MCF 10A (cell line): ENCODE data around the gene SDK1. TPM values are rescaled to one million over a fixed set of nuclear protein-coding genes. Genes with fewer than 3 reads are reported as not detected.

ENCODE experiments used
- BruUV-seq: library from RNA; stranded (reverse); fragments of 400-500 nt; replicated peaks from 2 replicates; lab custom pipeline; 2021; lab: Mats Ljungman, UMichigan
- CTCF ChIA-PET: fragments of 300-600 bp; sonication (Branson Sonifier 250); formaldehyde crosslinking; extraction: SDS; loops from one replicate; lab custom pipeline; 2021; ENCODE audit warnings: antibody characterized with exemption, inconsistent platforms; lab: Yijun Ruan, JAX
- POLR2A ChIA-PET: fragments of 300-600, 350-650 bp; sonication (Branson Sonifier 250); formaldehyde crosslinking; extraction: SDS; loops from one replicate; lab custom pipeline; 2020; ENCODE audit warnings: antibody characterized with exemption, inconsistent platforms; lab: Yijun Ruan, JAX
- DNase-seq: peaks from one replicate; pipeline ENCODE4 v3.0.0-alpha.2; 2018; ENCODE audit not compliant: unreplicated experiment
- H3K27ac Mint-ChIP-seq: one replicate; pipeline ENCODE4 v1.8.0; 2022; ENCODE audit warnings: mild to moderate bottlenecking, low read depth, mixed read lengths; ENCODE audit not compliant: unreplicated experiment
- H3K27me3 Mint-ChIP-seq: one replicate; pipeline ENCODE4 v1.8.0; 2022; ENCODE audit warnings: mixed read lengths; ENCODE audit not compliant: insufficient read depth, unreplicated experiment
- H3K36me3 Mint-ChIP-seq: one replicate; pipeline ENCODE4 v1.8.0; 2022; ENCODE audit warnings: mild to moderate bottlenecking, moderate library complexity, mixed read lengths; ENCODE audit not compliant: insufficient read depth, unreplicated experiment
- H3K4me1 Mint-ChIP-seq: one replicate; pipeline ENCODE4 v1.8.0; 2022; ENCODE audit warnings: mixed read lengths; ENCODE audit not compliant: insufficient read depth, unreplicated experiment
- H3K4me3 Mint-ChIP-seq: one replicate; pipeline ENCODE4 v1.8.0; 2022; ENCODE audit warnings: mild to moderate bottlenecking, moderate library complexity, mixed read lengths; ENCODE audit not compliant: unreplicated experiment
- H3K9me3 Mint-ChIP-seq: one replicate; pipeline ENCODE4 v1.8.0; 2022; ENCODE audit warnings: mixed read lengths; ENCODE audit not compliant: unreplicated experiment
- CTCF ChIP-seq: fragments of 200-600 bp; IDR thresholded peaks from one replicate; pipeline ENCODE4 v1.8.0; 2022; ENCODE audit warnings: antibody characterized with exemption, mild to moderate bottlenecking; ENCODE audit not compliant: unreplicated experiment
- intact Hi-C: fragments of 100-400 bp; cut with micrococcal nuclease; formaldehyde crosslinking; loops from 2 replicates; pipeline ENCODE4 v1.14.1; 2022
- total RNA-seq: library from RNA; stranded (reverse); gene quantifications from 2 replicates; pipeline ENCODE4 v1.2.3, GENCODE V29; 2022

Gene SDK1
- total RNA-seq, 1 experiment from 2014 or later = 3.3 TPM

- POLR2A ChIA-PET = interaction anchor here (0.5 kb wide), 1 partner anchor 14 kb away, joined by 3 read pairs; no protein-coding TSS in a partner anchor
- H3K4me3 Mint-ChIP-seq = no peak overlapping the region
- CTCF ChIA-PET = no interaction called here
- no peaks in the 10 kb centered on the region for H3K4me1 Mint-ChIP-seq
- intact Hi-C loops = no loop called here
- TF ChIP-seq CTCF = no peak
- no peaks in the 10 kb centered on the region for H3K27me3 Mint-ChIP-seq
- BruUV-seq = no TSS peak
- no peaks in the 10 kb centered on the region for H3K36me3 Mint-ChIP-seq
- H3K9me3 Mint-ChIP-seq = no peaks in the 10 kb centered on the region
- no peak for DNase-seq
- H3K27ac Mint-ChIP-seq = no peak overlapping the region
Observed at GRCh38 chr7:4202954-4203353, 901.9 kb downstream of the SDK1 start.

- DNase-seq = no peak
- Mint-ChIP-seq H3K9me3 (no peaks in the 10 kb centered on the region), H3K27me3 (no peaks in the 10 kb centered on the region), H3K4me3 (no peak overlapping the region), H3K36me3 (no peaks in the 10 kb centered on the region), H3K4me1 (no peaks in the 10 kb centered on the region), H3K27ac (no peak overlapping the region)
- BruUV-seq = no TSS peak
- ChIA-PET POLR2A (no interaction called here), CTCF (no interaction called here)
- TF ChIP-seq CTCF = no peak
- intact Hi-C loops = no loop called here
Observed at GRCh38 chr7:4203626-4204512, 902.8 kb downstream of the SDK1 start.

- Mint-ChIP-seq H3K36me3 (no peaks in the 10 kb centered on the region), H3K27ac (no peak overlapping the region), H3K4me1 (no peaks in the 10 kb centered on the region), H3K9me3 (no peaks in the 10 kb centered on the region), H3K4me3 (no peak overlapping the region), H3K27me3 (no peaks in the 10 kb centered on the region)
- ChIA-PET POLR2A (no interaction called here), CTCF (no interaction called here)
- intact Hi-C loops = no loop called here
- DNase-seq = no peak
- no TSS peak for BruUV-seq
- no peak for TF ChIP-seq CTCF
Observed at GRCh38 chr7:4204513-4205165, 903.6 kb downstream of the SDK1 start.

GRCh38 chr7:4205828-4206227, 904.8 kb downstream of the SDK1 start:
- no peaks in the 10 kb centered on the region for H3K27me3 Mint-ChIP-seq
- H3K36me3 Mint-ChIP-seq = no peaks in the 10 kb centered on the region
- no peak overlapping the region for H3K4me3 Mint-ChIP-seq
- DNase-seq = no peak
- BruUV-seq = no TSS peak
- CTCF ChIA-PET = no interaction called here
- TF ChIP-seq CTCF = no peak
- POLR2A ChIA-PET = interaction anchor here (0.6 kb wide), 1 partner anchor 10 kb away, joined by 4 read pairs; no protein-coding TSS in a partner anchor
- no peaks in the 10 kb centered on the region for H3K4me1 Mint-ChIP-seq
- no peaks in the 10 kb centered on the region for H3K9me3 Mint-ChIP-seq
- intact Hi-C loops = no loop called here
- no peak overlapping the region for H3K27ac Mint-ChIP-seq
